K562 (cell line): ENCODE results near the gene HIPK2. TPM values are rescaled to one million over a fixed set of nuclear protein-coding genes. Genes with fewer than 3 reads are reported as not detected.

Experiments
- ATAC-seq: fragments of 200-7000 bp; cut with Tn5 transposase; 3 replicates; pipeline ENCODE4 v1.9.1; 2020; ENCODE audit warnings: moderate library complexity
- BruUV-seq: library from RNA; stranded (reverse); fragments of 400-500 nt; replicated peaks from 2 replicates; lab custom pipeline; 2021; lab: Mats Ljungman, UMichigan
- CTCF ChIA-PET: fragments of 300-600 bp; formaldehyde crosslinking; extraction: SDS; loops from one replicate; lab custom pipeline; 2021; ENCODE audit warnings: low intra/inter-chr PET ratio; lab: Yijun Ruan, JAX
- POLR2A ChIA-PET: fragments of 300-600, 350-650 bp; sonication (Branson Sonifier 250); formaldehyde crosslinking; extraction: SDS; loops from one replicate; lab custom pipeline; 2021; ENCODE audit warnings: antibody characterized with exemption, inconsistent platforms; lab: Yijun Ruan, JAX
- DNase-seq, 4 experiments: peaks; one replicate each; pipeline versions ENCODE4 v3.0.0 to v3.0.0-alpha.2; 2011 to 2018; ENCODE audit warnings: low spot score in 3 of 4, mixed read lengths in 3 of 4; ENCODE audit errors: extremely low read depth in 1 of 4
- FAIRE-seq: peaks from 2 replicates; lab custom pipeline; 2011; peaks lifted over from hg19 to GRCh38; lab: Jason Lieb, UNC
- H2AFZ ChIP-seq: 2 replicates; pipeline ENCODE4 v1.6.0; 2011; ENCODE audit warnings: low read depth, low read length, control low read depth, inconsistent platforms
- H3K27ac ChIP-seq: fragments of 200-600 bp; 3 replicates; pipeline ENCODE4 v1.8.0; 2011; ENCODE audit warnings: low read depth, mild to moderate bottlenecking, control low read depth, inconsistent platforms, low read length, moderate library complexity, mixed read lengths; ENCODE audit errors: extremely low read depth
- H3K27me3 ChIP-seq, 2 experiments: fragments of 300-600 bp in 1 of 2; 2 replicates in 1 of 2; 3 replicates in 1 of 2; pipeline versions ENCODE4 v1.6.0 to v1.8.0; 2011; ENCODE audit warnings: inconsistent platforms in 2 of 2, low read length in 2 of 2, mild to moderate bottlenecking in 1 of 2, mixed read lengths in 1 of 2, moderate library complexity in 1 of 2; ENCODE audit not compliant: control insufficient read depth in 2 of 2, insufficient read depth in 2 of 2
- H3K36me3 ChIP-seq: fragments of 300-600 bp; 3 replicates; pipeline ENCODE4 v1.8.0; 2011; ENCODE audit warnings: mild to moderate bottlenecking, low read length, inconsistent platforms; ENCODE audit not compliant: control insufficient read depth, insufficient read depth
- H3K4me1 ChIP-seq, 2 experiments: fragments of 200-600 bp in 1 of 2; replicated peaks in 1 of 2; 2 replicates in 1 of 2; 3 replicates in 1 of 2; pipeline versions ENCODE4 v1.5.1 to v1.8.0; 2011; ENCODE audit warnings: inconsistent platforms in 2 of 2, low read length in 2 of 2, mild to moderate bottlenecking in 1 of 2, mixed read lengths in 1 of 2, moderate library complexity in 1 of 2; ENCODE audit not compliant: control insufficient read depth in 2 of 2, insufficient read depth in 2 of 2
- H3K4me2 ChIP-seq: 2 replicates; pipeline ENCODE4 v1.6.1; 2011; ENCODE audit warnings: low read length, control low read depth, inconsistent platforms, mixed read lengths; ENCODE audit not compliant: insufficient read depth
- H3K4me3 ChIP-seq: fragments of 200-600 bp; sonication (generic), shearing (Covaris generic); 2 replicates; pipeline ENCODE4 v1.5.1; 2016; ENCODE audit warnings: control low read depth, inconsistent platforms
- H3K79me2 ChIP-seq: fragments of 200-600 bp; 3 replicates; pipeline ENCODE4 v1.8.0; 2011; ENCODE audit warnings: low read length, inconsistent platforms; ENCODE audit not compliant: control insufficient read depth, insufficient read depth
- H3K9ac ChIP-seq, 2 experiments: 2 replicates each; pipeline versions ENCODE4 v1.6.0 to v1.6.1; 2011; ENCODE audit warnings: low read depth in 2 of 2, low read length in 2 of 2, control low read depth in 1 of 2, inconsistent platforms in 1 of 2, mild to moderate bottlenecking in 1 of 2, mixed read lengths in 1 of 2; ENCODE audit not compliant: insufficient read depth in 1 of 2
- H3K9me1 ChIP-seq: one replicate; pipeline ENCODE4 v1.6.0; 2011; ENCODE audit warnings: inconsistent platforms, mild to moderate bottlenecking, low read length, moderate library complexity; ENCODE audit not compliant: control insufficient read depth, insufficient read depth
- H3K9me3 ChIP-seq: replicated peaks from 2 replicates; pipeline ENCODE4 v1.5.1; 2011; ENCODE audit warnings: low read depth, low read length, inconsistent platforms; ENCODE audit not compliant: control insufficient read depth, insufficient read depth
- H4K20me1 ChIP-seq: replicated peaks from 2 replicates; pipeline ENCODE4 v1.6.1; 2011; ENCODE audit warnings: low read length, inconsistent platforms, mixed read lengths; ENCODE audit not compliant: control insufficient read depth, insufficient read depth
- FOXP4 ChIP-seq: sonication (generic); formaldehyde crosslinking; IDR thresholded peaks from 2 replicates; pipeline ENCODE4 v1.8.0; 2022; ENCODE audit warnings: mild to moderate bottlenecking, missing genetic modification reagents, borderline replicate concordance
- POLR2H ChIP-seq: IDR thresholded peaks from 2 replicates; pipeline ENCODE4 v1.6.1; 2016; ENCODE audit warnings: missing genetic modification characterization, low read depth, mild to moderate bottlenecking, control low read depth, missing compliant biosample characterization, moderate library complexity
- RBM17 ChIP-seq: fragments of 200-400 bp; formaldehyde crosslinking; IDR thresholded peaks from 2 replicates; pipeline ENCODE4 v1.6.1; 2017; ENCODE audit warnings: low read depth, mild to moderate bottlenecking, low read length, borderline replicate concordance
- TAF7 ChIP-seq: fragments of 450-650 bp; IDR thresholded peaks from 2 replicates; pipeline ENCODE4 v1.6.1; 2016; ENCODE audit warnings: missing genetic modification characterization, missing compliant biosample characterization
- WGBS: fragments of 100-300 bp; shearing (Covaris generic); methylation state at CpG from one replicate; pipeline ENCODE4 v1.1.6; 2016; ENCODE audit warnings: low coverage, mixed read lengths; ENCODE audit not compliant: insufficient coverage; ENCODE audit errors: missing lambda C conversion rate; 5-methylcytosine and 5-hydroxymethylcytosine counted together
- in situ Hi-C: fragments of 300-500 bp; cut with MboI; formaldehyde crosslinking; loops from 4 replicates; pipeline ENCODE4 v1.15.0; 2018; ENCODE audit warnings: inconsistent platforms, mixed read lengths
- intact Hi-C: fragments of 100-400 bp; cut with micrococcal nuclease; formaldehyde crosslinking; loops from 2 replicates; pipeline ENCODE4 v1.14.2; 2022
- polyA plus RNA-seq, 8 experiments: library from polyadenylated mRNA; depleted of rRNA in 4 of 8; stranded (reverse) in 5 of 8; unstranded in 3 of 8; fragments of >200 nt; fragmentation: Nextera tagmentation in 2 of 8; fragmentation: Illumina TruSeq in 1 of 8; extraction: Ambion mirVana in 2 of 8; extraction: Trizol in 1 of 8; gene quantifications; 2 replicates each; pipeline versions ENCODE4 v1.2.1 to v1.2.3, GENCODE V29; 2011 to 2014; ENCODE audit warnings: inconsistent platforms in 1 of 8, missing spikeins in 1 of 8
- total RNA-seq, 7 experiments: library from RNA; depleted of rRNA in 6 of 7; stranded (reverse); fragments of >200 nt in 6 of 7; fragmentation: Illumina TruSeq in 2 of 7; extraction: Trizol in 2 of 7; gene quantifications; 2 replicates each; pipeline versions ENCODE4 v1.2.1 to v1.2.3, GENCODE V29; 2011 to 2021; ENCODE audit warnings: low replicate concordance in 1 of 7

Gene HIPK2
- total and polyA plus RNA-seq, 9 of the 15 experiments (the other 6 are each of a cell fraction or from before 2014, with no cell fraction given): 0.69 to 19.8 (median 5.1) TPM

GRCh38 chr7:139769066-139769465 is 8.7 kb downstream of the HIPK2 start:
- H3K79me2 ChIP-seq: peaks cover 2% of the 10 kb centered on the region; the same call in 1 of the 3 replicates
- no peak overlapping the region for H3K27ac ChIP-seq
- DNase-seq (no peak), ATAC-seq (no peak), FAIRE-seq (no peak)
- intact Hi-C loops (no loop called here), in situ Hi-C loops (no loop called here)
- H3K9ac ChIP-seq: no peak overlapping the region
- H3K4me2 ChIP-seq: no peak overlapping the region
- POLR2A ChIA-PET: interaction anchor here (2.0 kb wide), 1 partner anchor 10 kb away, joined by 7 read pairs; no protein-coding TSS in a partner anchor
- H3K36me3 ChIP-seq: peaks cover 7% of the 10 kb centered on the region; the same call in 1 of the 3 replicates
- WGBS: 78% methylated on average over 10 of the region's 10 CpGs
- peaks cover 0 to 3% of the 10 kb centered on the region in 2 experiments; a peak in 3 of 5 replicates for H3K4me1 ChIP-seq
- no peaks in the 10 kb centered on the region for H3K9me3 ChIP-seq
- H4K20me1 ChIP-seq: peaks cover 24% of the 10 kb centered on the region
- H3K4me3 ChIP-seq: no peak overlapping the region
- no peaks in the 10 kb centered on the region; a peak in 1 of 5 replicates for H3K27me3 ChIP-seq
- CTCF ChIA-PET: no interaction called here
- no TSS peak for BruUV-seq
- no peak overlapping the region for H2AFZ ChIP-seq
- peaks cover 4% of the 10 kb centered on the region for H3K9me1 ChIP-seq
- TF ChIP-seq RBM17: no peak
- TF ChIP-seq TAF7 (tag): no peak
- TF ChIP-seq POLR2H (tag): no peak
- TF ChIP-seq FOXP4: no peak
- TF ChIP-seq, all 486 proteins: peak for 0
